Stomach (tissue), 9 donors: ENCODE measurements around the gene MICAL3. TPM values are rescaled to one million over a fixed set of nuclear protein-coding genes. Genes with fewer than 3 reads are reported as not detected.

Source experiments
- DNase-seq, 2 donors: peaks; one replicate each; pipeline versions ENCODE4 v3.0.0 to v3.0.0-alpha.2; 2013 to 2019
- H3K27ac ChIP-seq, 5 donors: fragments of 200-600 bp in 4 of 5; sonication (generic) in 4 of 5; one replicate each; pipeline ENCODE4 v1.5.1; 2013 to 2019; ENCODE audit warnings: mild to moderate bottlenecking in 1 of 5, moderate library complexity in 1 of 5
- H3K27me3 ChIP-seq, 3 donors: fragments of 200-600 bp; sonication (generic); one replicate each; pipeline ENCODE4 v1.5.1; 2017 to 2019; ENCODE audit warnings: mixed run types in 1 of 3
- H3K36me3 ChIP-seq, 4 donors: fragments of 200-600 bp; sonication (generic); 1 replicate in 3 of 4; 2 replicates in 1 of 4; pipeline ENCODE4 v1.5.1; 2016 to 2019
- H3K4me1 ChIP-seq, 4 donors: fragments of 200-600 bp; sonication (generic); one replicate each; pipeline ENCODE4 v1.5.1; 2016 to 2019
- H3K4me3 ChIP-seq, 4 donors: fragments of 200-600 bp; sonication (generic) in 3 of 4; one replicate each; pipeline ENCODE4 v1.5.1; 2016 to 2019; ENCODE audit warnings: mild to moderate bottlenecking in 1 of 4
- H3K9me3 ChIP-seq, 4 donors: fragments of 200-600 bp; sonication (generic); one replicate each; pipeline ENCODE4 v1.5.1; 2016 to 2019
- CTCF ChIP-seq, 7 experiments: fragments of 450-650 bp in 4 of 7; fragments of 200-600 bp in 3 of 7; sonication (generic) in 3 of 7; IDR thresholded peaks; one replicate each; pipeline ENCODE4 v1.5.1; 2016 to 2019; ENCODE audit warnings: antibody characterized with exemption in 7 of 7, control low read depth in 2 of 7, mild to moderate bottlenecking in 1 of 7
- EP300 ChIP-seq: sonication (generic); formaldehyde crosslinking; IDR thresholded peaks from one replicate; pipeline ENCODE4 v1.6.1; 2017; ENCODE audit warnings: antibody characterized with exemption
- POLR2A ChIP-seq, 4 donors: fragments of 450-650 bp; IDR thresholded peaks; one replicate each; pipeline ENCODE4 v1.6.1; 2016; ENCODE audit warnings: antibody characterized with exemption in 4 of 4, control low read depth in 2 of 4, mild to moderate bottlenecking in 1 of 4, moderate library complexity in 1 of 4
- POLR2AphosphoS5 ChIP-seq, 3 donors: sonication (generic); formaldehyde crosslinking; IDR thresholded peaks; one replicate each; pipeline ENCODE4 v1.6.1; 2016; ENCODE audit warnings: antibody characterized with exemption in 3 of 3
- WGBS, 5 donors: extraction: QIAGEN DNeasy Blood & Tissue Kit in 3 of 5; methylation state at CpG; one replicate each; pipeline versions ENCODE4 v1.1.5 to v1.1.7; 2013 to 2018; 5-methylcytosine and 5-hydroxymethylcytosine counted together
- intact Hi-C: fragments of 100-400 bp; cut with DNase I; formaldehyde crosslinking; loops from one replicate; pipeline ENCODE4 v1.15.1; 2023; ENCODE audit warnings: low total_unique reads
- polyA plus RNA-seq, 3 donors: library from polyadenylated mRNA; stranded (reverse); fragments of 200-250 nt; gene quantifications; one replicate each; pipeline ENCODE4 v1.2.3, GENCODE V29; 2013
- total RNA-seq, 5 donors: library from RNA; depleted of rRNA; stranded (reverse); fragments of >200 nt; gene quantifications; one replicate each; pipeline versions ENCODE4 v1.1.0 to v1.2.3, GENCODE V29; 2014 to 2016
- donor health status: healthy with polysubstance abuse.
- donor health status: Bipolar disorder and iron deficiency.
- donor health status: healthy.

Gene MICAL3
- total and polyA plus RNA-seq, 8 donors, result 3.5 to 130 (median 24.0) TPM

- Histone ChIP-seq H3K27me3 (no peaks in the 10 kb centered on the region), H3K36me3 (peaks cover 34 to 84% (median 82%) of the 10 kb centered on the region in 4 donors), H3K4me3 (no peak overlapping the region), H3K9me3 (no peaks in the 10 kb centered on the region), H3K4me1 (peaks cover 0 to 13% (median 6%) of the 10 kb centered on the region in 4 donors), H3K27ac (peak overlapping the region in 3 of 5 donors; percentile 30 to 76 (median 32))
- 35 to 62% (median 47%) methylated on average over 9 of the region's 9 CpGs for WGBS, 5 donors
- intact Hi-C loops, result no loop called here
- TF ChIP-seq CTCF (IDR thresholded peaks at IDR 0.05), result no peak
- no peak for TF ChIP-seq EP300
- no peak for TF ChIP-seq POLR2AphosphoS5 (IDR thresholded peaks at IDR 0.05)
- TF ChIP-seq POLR2A (IDR thresholded peaks at IDR 0.05), result no peak
- peak in 1 of 2 donors; percentile 51 for DNase-seq
These were observed 157.1 kb downstream of the MICAL3 start for GRCh38 chr22:17867160-17867785.

GRCh38 chr22:17866621-17867020 lies 157.7 kb downstream of the MICAL3 start:
- no peak for TF ChIP-seq POLR2A (IDR thresholded peaks at IDR 0.05)
- no peak for TF ChIP-seq POLR2AphosphoS5 (IDR thresholded peaks at IDR 0.05)
- no peak for TF ChIP-seq EP300
- Histone ChIP-seq H3K9me3 (no peaks in the 10 kb centered on the region), H3K36me3 (peaks cover 28 to 84% (median 79%) of the 10 kb centered on the region in 4 donors), H3K4me3 (no peak overlapping the region), H3K4me1 (peaks cover 0 to 13% (median 6%) of the 10 kb centered on the region in 4 donors), H3K27me3 (no peaks in the 10 kb centered on the region), H3K27ac (peak overlapping the region in 3 of 5 donors; percentile 30 to 76 (median 32))
- 86 to 93% (median 91%) methylated on average over 7 of the region's 7 CpGs for WGBS, 5 donors
- intact Hi-C loops, result no loop called here
- DNase-seq, result no peak

GRCh38 chr22:17866127-17866526 lies 158.2 kb downstream of the MICAL3 start:
- Histone ChIP-seq H3K4me1 (peaks cover 0 to 13% (median 6%) of the 10 kb centered on the region in 4 donors), H3K36me3 (peaks cover 26 to 84% (median 76%) of the 10 kb centered on the region in 4 donors), H3K4me3 (no peak overlapping the region), H3K27me3 (no peaks in the 10 kb centered on the region), H3K27ac (peak overlapping the region in 2 of 5 donors; percentile 4 to 51), H3K9me3 (no peaks in the 10 kb centered on the region)
- intact Hi-C loops, result no loop called here
- DNase-seq, result peak in 1 of 2 donors; percentile 69
- WGBS, 5 donors, result 78 to 87% (median 81%) methylated on average over 5 of the region's 5 CpGs
- TF ChIP-seq POLR2A (IDR thresholded peaks at IDR 0.05) (no peak), CTCF (IDR thresholded peaks at IDR 0.05) (no peak), POLR2AphosphoS5 (IDR thresholded peaks at IDR 0.05) (no peak), EP300 (no peak)

GRCh38 chr22:17865183-17866055 lies 158.9 kb downstream of the MICAL3 start:
- no peak for TF ChIP-seq POLR2AphosphoS5 (IDR thresholded peaks at IDR 0.05)
- TF ChIP-seq CTCF (IDR thresholded peaks at IDR 0.05), result no peak
- no peak for TF ChIP-seq POLR2A (IDR thresholded peaks at IDR 0.05)
- TF ChIP-seq EP300, result no peak
- Histone ChIP-seq H3K4me3 (no peak overlapping the region), H3K9me3 (no peaks in the 10 kb centered on the region), H3K27me3 (no peaks in the 10 kb centered on the region), H3K27ac (peak overlapping the region in 2 of 5 donors; percentile 4 to 51), H3K4me1 (peaks cover 0 to 13% (median 6%) of the 10 kb centered on the region in 4 donors), H3K36me3 (peaks cover 26 to 84% (median 72%) of the 10 kb centered on the region in 4 donors)
- 95 to 96% (median 96%) methylated on average over 23 of the region's 23 CpGs for WGBS, 5 donors
- DNase-seq, result no peak
- intact Hi-C loops, result no loop called here
